Germinal center (tissue), 1 donor: Measurements from ENCODE around the gene ADIPOR2.

Source experiments
- DNase-seq: peaks from one replicate; pipeline ENCODE4 v3.0.0; 2012; ENCODE audit warnings: mixed read lengths, low spot score

The ADIPOR2 gene

GRCh38 chr12:1776170-1776921, 85.5 kb downstream of the ADIPOR2 start:
- DNase-seq: no peak

- DNase-seq: no peak
Measured at GRCh38 chr12:1777798-1778197, 86.9 kb downstream of the ADIPOR2 start.

- DNase-seq: no peak
Measured at GRCh38 chr12:1778911-1779310, 88.0 kb downstream of the ADIPOR2 start.

GRCh38 chr12:1779783-1780182, 88.9 kb downstream of the ADIPOR2 start:
- no peak for DNase-seq

- no peak for DNase-seq
Measured at GRCh38 chr12:1781772-1782171, 90.9 kb downstream of the ADIPOR2 start.

GRCh38 chr12:1782215-1782614, 91.3 kb downstream of the ADIPOR2 start:
- DNase-seq: no peak

DNA sequence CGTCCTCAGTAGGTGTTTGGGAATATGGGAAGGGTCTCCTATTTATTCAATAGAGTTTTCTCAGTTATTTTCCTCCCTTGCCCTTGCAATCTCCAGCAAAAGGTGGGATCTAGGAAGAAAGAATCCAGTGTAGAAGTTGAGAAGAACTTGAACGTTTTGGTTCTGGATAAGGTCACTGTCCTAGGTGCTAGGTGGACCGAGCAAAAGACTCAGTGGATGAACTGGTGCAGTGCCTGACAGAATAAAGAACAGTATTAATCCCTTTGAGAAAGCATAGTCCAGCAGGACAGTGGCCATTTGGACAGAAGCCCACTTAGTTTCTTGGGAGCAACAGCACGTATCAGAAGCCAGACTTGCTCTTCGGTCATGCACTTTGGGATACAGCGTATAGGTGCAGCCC, 96.8 kb downstream of the ADIPOR2 start:
- DNase-seq: no peak

GRCh38 chr12:1790444-1790843, 99.6 kb downstream of the ADIPOR2 start:
- no peak for DNase-seq

- peak; percentile 56 for DNase-seq
Measured at GRCh38 chr12:1791104-1791841, 100.4 kb downstream of the ADIPOR2 start.

- DNase-seq: no peak
Measured at GRCh38 chr12:1792406-1792805, 101.5 kb downstream of the ADIPOR2 start.

- no peak for DNase-seq
Measured at GRCh38 chr12:1793426-1794210, 102.7 kb downstream of the ADIPOR2 start.

DNA sequence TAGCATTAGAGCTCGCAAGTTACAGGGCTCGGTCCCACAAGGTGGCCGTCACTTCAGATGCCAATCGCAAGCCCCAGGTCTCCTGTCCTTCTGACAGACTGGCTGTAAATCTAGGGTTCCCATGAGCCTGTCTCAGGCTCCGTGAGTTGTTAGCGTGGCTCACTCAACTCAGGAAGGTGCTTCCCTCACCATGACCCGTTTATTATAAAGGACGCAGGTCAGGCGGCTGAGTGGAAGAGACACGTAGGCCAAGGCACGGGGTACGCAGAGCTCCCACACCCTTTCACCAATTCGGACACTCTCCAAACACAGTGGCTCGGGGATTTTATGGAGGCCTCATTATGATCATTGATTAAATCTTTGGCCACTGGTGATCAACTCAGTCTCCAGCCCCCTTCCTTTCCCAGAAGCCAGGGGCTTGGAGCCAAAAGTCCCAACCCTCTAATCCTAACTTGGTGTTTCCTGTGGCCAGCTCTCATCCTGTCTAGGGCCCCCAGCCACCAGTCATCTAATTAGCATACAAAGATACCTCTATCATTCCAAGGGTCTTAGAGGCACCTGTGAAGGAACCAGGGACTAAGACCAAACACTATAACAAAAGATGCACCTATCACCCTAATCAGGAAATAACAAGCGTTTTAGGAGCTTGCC, 103.7 kb downstream of the ADIPOR2 start:
- DNase-seq: no peak

GRCh38 chr12:1795221-1795784, 104.4 kb downstream of the ADIPOR2 start:
- DNase-seq: no peak

DNA sequence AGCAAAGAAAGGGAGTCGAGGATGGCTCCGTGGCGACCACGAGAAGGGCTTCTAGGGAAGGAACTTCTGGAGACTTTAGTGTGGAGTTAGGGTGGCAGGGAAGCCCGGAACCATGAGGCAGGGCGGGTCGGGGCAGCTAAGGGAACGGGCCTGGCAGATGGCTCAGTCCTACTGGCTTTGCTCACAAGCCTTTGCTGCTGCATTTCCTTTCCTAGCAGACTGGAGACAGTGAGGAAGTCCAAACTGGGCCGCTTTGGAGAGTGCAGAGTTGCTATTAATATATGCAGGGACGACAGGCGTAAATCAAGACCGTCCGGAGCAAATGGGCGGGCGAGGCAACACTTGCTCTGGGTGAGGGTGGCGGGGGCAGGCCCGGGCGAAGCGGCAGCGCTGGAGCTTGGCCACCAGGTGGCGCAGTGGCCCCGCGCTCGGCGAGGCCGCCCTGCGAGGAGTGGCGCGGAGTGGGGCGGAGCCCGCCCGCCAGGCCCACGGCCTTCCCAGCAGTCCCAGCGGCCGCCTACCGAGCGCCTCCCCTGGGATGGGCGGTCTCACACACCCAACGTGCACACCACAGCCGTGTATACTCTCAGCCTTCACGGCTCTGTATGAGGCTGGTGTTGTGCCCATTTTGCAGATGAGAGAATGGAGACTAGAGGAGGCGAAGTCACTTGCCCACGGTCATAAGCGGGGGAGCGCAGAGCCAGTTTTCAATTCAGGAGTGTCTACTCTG, 105.1 kb downstream of the ADIPOR2 start:
- DNase-seq: peak; percentile 93

GRCh38 chr12:1796515-1797010, 105.7 kb downstream of the ADIPOR2 start:
- DNase-seq: peak; percentile 44

DNA sequence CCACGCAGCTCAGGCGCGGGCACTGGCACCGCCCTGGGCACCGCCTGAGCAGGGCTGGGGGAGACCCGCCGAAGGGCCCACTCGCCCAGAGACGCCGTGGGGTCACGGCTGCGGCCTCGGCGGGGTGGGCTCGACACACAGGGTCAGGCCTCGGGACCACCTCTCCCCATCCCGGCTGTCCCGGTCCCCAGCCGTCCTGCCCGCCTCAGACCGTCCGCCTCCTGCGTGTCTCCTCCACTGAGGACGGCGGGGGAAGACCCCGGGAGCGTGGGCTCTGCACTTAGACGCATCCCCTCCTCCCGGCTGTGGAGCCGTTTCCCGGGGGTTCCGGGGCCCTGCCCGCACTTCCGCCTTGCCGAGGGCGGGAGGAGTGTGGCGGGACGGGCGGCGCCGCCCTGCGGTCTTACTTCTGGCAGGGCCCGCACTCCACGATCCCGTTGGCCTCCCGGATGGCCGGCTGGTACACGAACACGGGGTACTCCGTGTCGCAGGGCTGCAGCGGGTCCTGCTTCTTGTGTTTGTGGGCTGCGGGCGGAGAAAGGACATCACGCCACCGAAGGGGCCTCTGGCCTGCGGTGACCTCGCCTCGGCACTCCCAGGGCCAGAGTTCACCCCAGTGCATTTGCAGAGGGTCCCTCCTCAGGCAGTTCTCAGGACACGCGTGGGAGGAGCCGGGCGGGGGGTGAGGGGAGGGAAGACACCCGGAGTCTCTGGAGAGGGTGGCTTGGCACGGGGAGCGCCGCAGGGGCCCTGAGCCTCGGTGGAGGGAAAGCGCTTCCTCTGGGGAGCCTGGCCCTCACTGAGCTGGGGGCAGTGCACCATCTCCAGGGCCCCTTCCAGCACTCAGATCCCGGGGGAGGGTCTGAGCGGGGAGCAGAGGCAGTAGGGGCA, 106.4 kb downstream of the ADIPOR2 start:
- peak; percentile 64 for DNase-seq

GRCh38 chr12:1797991-1798640, 107.2 kb downstream of the ADIPOR2 start:
- no peak for DNase-seq

- DNase-seq: no peak
Measured at GRCh38 chr12:1798641-1799020, 107.8 kb downstream of the ADIPOR2 start.
